ENCODE results near the gene NRL. TPM values are rescaled to one million over a fixed set of nuclear protein-coding genes. Genes with fewer than 3 reads are reported as not detected.
A peak's percentile ranks its signal among the peaks of the same experiment; 100 is the strongest.

The NRL gene
- total and polyA plus RNA-seq, 9 of the 15 experiments (the other 6 are each of a cell fraction or from before 2014, with no cell fraction given), result 0.07 to 2.7 (median 1.4) TPM; not detected in 1

DNA sequence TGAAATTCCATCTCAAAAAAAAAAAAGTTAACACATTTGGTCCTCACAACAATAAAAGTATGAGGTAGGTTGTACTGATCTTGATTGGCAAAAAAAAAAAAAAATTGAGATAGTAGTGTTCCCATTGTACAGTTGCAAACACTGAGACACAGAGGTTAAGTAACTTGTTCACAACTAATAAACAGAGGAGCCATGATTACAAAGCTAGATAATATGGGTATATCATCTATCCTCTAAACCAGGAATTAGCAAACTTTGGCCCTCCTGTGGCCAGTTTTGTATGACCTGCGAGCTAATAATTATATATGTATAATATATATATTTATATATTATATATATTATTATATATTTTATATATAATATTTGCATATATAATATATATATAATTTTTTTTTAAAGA lies 19.0 kb upstream of the NRL start:
- ChIA-PET CTCF (ENCODE audit: low intra/inter-chr PET ratio) (no interaction called here), POLR2A (interaction anchor here (0.7 kb wide), 1 partner anchor 1112 kb away, joined by 3 read pairs; no protein-coding TSS in a partner anchor)
- in situ Hi-C loops (cut with MboI), result no loop called here
- no peak overlapping the region for H3K27ac ChIP-seq (ENCODE audit: extremely low read depth, low read depth, low read length)
- peaks cover 4% of the 10 kb centered on the region; the same call in 2 of the 3 replicates for H3K79me2 ChIP-seq (ENCODE audit: control insufficient read depth, insufficient read depth, low read length)
- no peaks in the 10 kb centered on the region for H3K27me3 ChIP-seq (ENCODE audit: control insufficient read depth in 2 of 2, insufficient read depth in 2 of 2, low read length in 2 of 2)
- no peaks in the 10 kb centered on the region; the same call in 1 of the 2 replicates for H4K20me1 ChIP-seq (replicated peaks; ENCODE audit: control insufficient read depth, insufficient read depth, low read length)
- DNase-seq (ENCODE audit: extremely low read depth in 1 of 4, low spot score in 3 of 4), result no peak
- no peaks in the 10 kb centered on the region for H3K9me1 ChIP-seq (ENCODE audit: control insufficient read depth, insufficient read depth, low read length)
- no TSS peak for BruUV-seq (replicated peaks)
- ATAC-seq, result no peak
- no peak overlapping the region for H2AFZ ChIP-seq (ENCODE audit: low read depth, low read length)
- peaks cover 15% of the 10 kb centered on the region for H3K36me3 ChIP-seq (ENCODE audit: control insufficient read depth, insufficient read depth, low read length)
- no peak overlapping the region for H3K4me3 ChIP-seq
- no peak for FAIRE-seq
- no peaks in the 10 kb centered on the region for H3K9me3 ChIP-seq (replicated peaks; ENCODE audit: control insufficient read depth, insufficient read depth, low read depth, low read length)
- TF ChIP-seq KDM1A (IDR thresholded peaks at IDR 0.05) (0 out of 4 replicates have a peak, but pooled peaks of 1 of the 2 experiments have one; percentile 23), JUNB (CRISPR knock-in tag; conservative IDR thresholded peaks at IDR 0.05) (no peak), HNRNPL (IDR thresholded peaks at IDR 0.05; ENCODE audit: low read depth, low read length) (no peak)
- H3K9ac ChIP-seq (ENCODE audit: insufficient read depth in 1 of 2, low read depth in 2 of 2, low read length in 2 of 2), result no peak overlapping the region
- H3K4me1 ChIP-seq (replicated peaks in 1 of 2; ENCODE audit: control insufficient read depth in 2 of 2, insufficient read depth in 2 of 2, low read length in 2 of 2), result peaks cover 7 to 29% of the 10 kb centered on the region in 2 experiments; a peak in 4 of 5 replicates
- 90% methylated on average over 1 of the region's 1 CpG for WGBS (ENCODE audit: insufficient coverage, low coverage, missing lambda C conversion rate)
- no peak overlapping the region for H3K4me2 ChIP-seq (ENCODE audit: insufficient read depth, low read length)
- intact Hi-C loops (cut with micrococcal nuclease), result no loop called here

GRCh38 chr14:24132976-24133375 lies 18.2 kb upstream of the NRL start:
- in situ Hi-C loops (cut with MboI), result no loop called here
- Histone ChIP-seq H2AFZ (ENCODE audit: low read depth, low read length) (no peak overlapping the region), H3K9ac (ENCODE audit: insufficient read depth in 1 of 2, low read depth in 2 of 2, low read length in 2 of 2) (no peak overlapping the region), H3K27me3 (ENCODE audit: control insufficient read depth in 2 of 2, insufficient read depth in 2 of 2, low read length in 2 of 2) (no peaks in the 10 kb centered on the region), H3K4me1 (replicated peaks in 1 of 2; ENCODE audit: control insufficient read depth in 2 of 2, insufficient read depth in 2 of 2, low read length in 2 of 2) (peaks cover 7 to 29% of the 10 kb centered on the region in 2 experiments; a peak in 4 of 5 replicates), H3K4me2 (ENCODE audit: insufficient read depth, low read length) (no peak overlapping the region), H4K20me1 (replicated peaks; ENCODE audit: control insufficient read depth, insufficient read depth, low read length) (no peaks in the 10 kb centered on the region), H3K9me3 (replicated peaks; ENCODE audit: control insufficient read depth, insufficient read depth, low read depth, low read length) (no peaks in the 10 kb centered on the region), H3K36me3 (ENCODE audit: control insufficient read depth, insufficient read depth, low read length) (peaks cover 8% of the 10 kb centered on the region), H3K4me3 (no peak overlapping the region), H3K9me1 (ENCODE audit: control insufficient read depth, insufficient read depth, low read length) (no peaks in the 10 kb centered on the region), H3K79me2 (ENCODE audit: control insufficient read depth, insufficient read depth, low read length) (peaks cover 4% of the 10 kb centered on the region; the same call in 2 of the 3 replicates), H3K27ac (ENCODE audit: extremely low read depth, low read depth, low read length) (no peak overlapping the region)
- no TSS peak for BruUV-seq (replicated peaks)
- 100% methylated on average over 2 of the region's 2 CpGs for WGBS (ENCODE audit: insufficient coverage, low coverage, missing lambda C conversion rate)
- ChIA-PET POLR2A (interaction anchor here (0.6 to 0.7 kb wide), 4 partner anchors 29 to 1111 kb away, joined by 3 to 4 read pairs (median 4); no protein-coding TSS in a partner anchor), CTCF (ENCODE audit: low intra/inter-chr PET ratio) (no interaction called here)
- DNase-seq (ENCODE audit: extremely low read depth in 1 of 4, low spot score in 3 of 4), result no peak
- FAIRE-seq, result no peak
- intact Hi-C loops (cut with micrococcal nuclease), result no loop called here
- ATAC-seq, result no peak
- no peak for TF ChIP-seq CHD1 (IDR thresholded peaks at IDR 0.05; ENCODE audit: low read length)
- TF ChIP-seq CREBBP (IDR thresholded peaks at IDR 0.05; ENCODE audit: low read depth, low read length), result no peak
- no peak for TF ChIP-seq ZNF282 (CRISPR knock-in tag; IDR thresholded peaks at IDR 0.05)
- TF ChIP-seq SMC3 (conservative IDR thresholded peaks at IDR 0.05; ENCODE audit: insufficient read depth, low read depth, low read length), result no peak
- TF ChIP-seq RHOXF2B (CRISPR knock-in tag; conservative IDR thresholded peaks at IDR 0.05), result no peak
- TF ChIP-seq RAD21 (CRISPR knock-in tag; conservative IDR thresholded peaks at IDR 0.05 in 1 of 2, IDR thresholded peaks at IDR 0.05 in 1 of 2), result no peak
- no peak for TF ChIP-seq ESRRA (IDR thresholded peaks at IDR 0.05; ENCODE audit: borderline replicate concordance, low read depth)
- no peak for TF ChIP-seq BDP1 (IDR thresholded peaks at IDR 0.05; ENCODE audit: insufficient read depth, insufficient read length)
- no peak for TF ChIP-seq PHF21A (IDR thresholded peaks at IDR 0.05; ENCODE audit: borderline replicate concordance, low read depth)
- TF ChIP-seq, protein P1, sequence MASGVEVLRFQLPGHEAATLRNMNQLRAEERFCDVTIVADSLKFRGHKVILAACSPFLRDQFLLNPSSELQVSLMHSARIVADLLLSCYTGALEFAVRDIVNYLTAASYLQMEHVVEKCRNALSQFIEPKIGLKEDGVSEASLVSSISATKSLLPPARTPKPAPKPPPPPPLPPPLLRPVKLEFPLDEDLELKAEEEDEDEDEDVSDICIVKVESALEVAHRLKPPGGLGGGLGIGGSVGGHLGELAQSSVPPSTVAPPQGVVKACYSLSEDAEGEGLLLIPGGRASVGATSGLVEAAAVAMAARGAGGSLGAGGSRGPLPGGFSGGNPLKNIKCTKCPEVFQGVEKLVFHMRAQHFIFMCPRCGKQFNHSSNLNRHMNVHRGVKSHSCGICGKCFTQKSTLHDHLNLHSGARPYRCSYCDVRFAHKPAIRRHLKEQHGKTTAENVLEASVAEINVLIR (CRISPR knock-in tag; IDR thresholded peaks at IDR 0.05), result no peak
- TF ChIP-seq, protein P2, sequence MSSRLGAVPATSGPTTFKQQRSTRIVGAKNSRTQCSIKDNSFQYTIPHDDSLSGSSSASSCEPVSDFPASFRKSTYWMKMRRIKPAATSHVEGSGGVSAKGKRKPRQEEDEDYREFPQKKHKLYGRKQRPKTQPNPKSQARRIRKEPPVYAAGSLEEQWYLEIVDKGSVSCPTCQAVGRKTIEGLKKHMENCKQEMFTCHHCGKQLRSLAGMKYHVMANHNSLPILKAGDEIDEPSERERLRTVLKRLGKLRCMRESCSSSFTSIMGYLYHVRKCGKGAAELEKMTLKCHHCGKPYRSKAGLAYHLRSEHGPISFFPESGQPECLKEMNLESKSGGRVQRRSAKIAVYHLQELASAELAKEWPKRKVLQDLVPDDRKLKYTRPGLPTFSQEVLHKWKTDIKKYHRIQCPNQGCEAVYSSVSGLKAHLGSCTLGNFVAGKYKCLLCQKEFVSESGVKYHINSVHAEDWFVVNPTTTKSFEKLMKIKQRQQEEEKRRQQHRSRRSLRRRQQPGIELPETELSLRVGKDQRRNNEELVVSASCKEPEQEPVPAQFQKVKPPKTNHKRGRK (tag; IDR thresholded peaks at IDR 0.05), result no peak
